HG02970 (cell line): ENCODE results near the gene CLEC10A.
"Not testable (repeated sequence)": the region's sequence is repeated elsewhere in the genome, so short reads cannot be mapped to it uniquely, and the experiment has no call there.

Source experiments
- ATAC-seq: cut with Tn5 transposase; IDR thresholded peaks from one replicate; pipeline ENCODE4 v1.9.1; 2021; ENCODE audit warnings: mild to moderate bottlenecking, moderate library complexity, moderate number of reproducible peaks; ENCODE audit not compliant: unreplicated experiment, low FRiP score

CLEC10A gene

DNA sequence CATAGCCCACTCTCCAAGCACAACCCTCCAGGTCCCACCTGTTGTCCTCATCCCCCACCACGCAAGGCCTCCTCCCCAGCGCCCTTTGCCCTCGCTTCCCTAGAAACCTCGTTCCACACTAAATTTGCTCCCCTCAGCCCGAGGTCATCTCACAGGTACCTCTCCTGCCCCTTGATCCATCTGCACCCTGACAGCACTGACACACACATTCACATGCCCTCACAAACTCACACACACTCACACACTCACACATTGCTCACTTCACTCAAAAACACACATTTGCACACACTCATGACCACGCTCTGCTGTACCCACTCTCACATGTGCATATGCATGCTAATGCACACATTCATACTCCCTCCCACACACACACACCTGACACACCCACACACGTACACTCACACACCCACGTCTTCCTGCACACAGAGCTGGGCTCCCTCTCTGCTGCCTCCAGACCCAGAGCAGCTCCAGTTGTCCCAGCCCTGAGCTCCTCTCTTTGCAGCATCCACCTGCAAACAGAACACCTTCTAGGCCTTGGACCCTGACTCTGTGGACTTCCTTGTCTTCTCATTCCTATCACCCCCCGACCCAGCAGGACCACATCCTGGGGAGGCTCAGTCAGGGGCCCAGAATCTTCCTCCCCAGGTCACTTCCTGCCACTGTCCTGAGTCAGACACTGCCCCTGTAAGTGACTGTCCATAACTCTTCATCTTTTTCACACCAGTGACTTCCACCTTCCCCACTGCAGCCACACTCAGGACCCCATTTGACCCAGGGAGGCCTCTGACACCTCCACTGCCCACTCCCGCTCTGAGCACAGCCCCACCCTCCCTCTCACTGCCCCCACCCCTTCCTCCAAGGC lies 29.6 kb upstream of the CLEC10A start:
- ATAC-seq: no peak

DNA sequence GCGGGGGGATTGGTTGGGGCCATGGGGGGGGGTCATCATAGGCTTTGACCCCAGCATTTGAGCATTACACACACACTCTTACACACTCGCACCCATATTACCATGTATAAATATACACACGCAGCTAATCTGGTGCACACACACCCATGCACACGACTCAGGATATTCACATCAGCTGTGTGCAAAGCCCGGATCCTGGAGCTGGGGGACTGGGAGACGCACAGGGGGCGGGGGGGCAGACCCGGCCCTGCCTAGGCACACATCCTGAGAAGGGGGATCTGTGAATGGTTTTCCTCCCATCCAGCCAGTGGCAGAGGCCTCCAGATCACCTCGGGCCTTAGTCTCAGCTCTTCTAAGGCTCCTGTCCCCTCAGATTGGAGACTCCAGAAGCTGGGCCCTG lies 28.9 kb upstream of the CLEC10A start:
- no peak for ATAC-seq

DNA sequence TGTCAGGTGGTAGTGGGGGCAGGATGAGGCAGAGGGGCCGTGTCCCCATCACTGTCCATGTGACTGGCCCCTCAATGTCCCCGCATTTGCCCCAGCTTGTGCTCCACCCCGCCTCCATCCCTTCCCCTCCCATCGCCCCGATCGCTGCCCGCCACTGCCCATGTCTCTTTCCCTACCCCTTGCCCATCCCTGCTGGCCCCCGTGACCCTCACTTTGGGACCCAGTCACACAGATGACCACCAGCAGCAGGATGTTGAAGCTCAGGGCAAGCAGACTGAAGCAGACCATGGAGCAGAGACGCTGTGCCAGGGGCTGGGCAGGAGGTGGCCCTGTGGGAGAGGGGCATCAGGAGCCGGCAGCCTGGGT lies 28.5 kb upstream of the CLEC10A start:
- ATAC-seq: no peak

DNA sequence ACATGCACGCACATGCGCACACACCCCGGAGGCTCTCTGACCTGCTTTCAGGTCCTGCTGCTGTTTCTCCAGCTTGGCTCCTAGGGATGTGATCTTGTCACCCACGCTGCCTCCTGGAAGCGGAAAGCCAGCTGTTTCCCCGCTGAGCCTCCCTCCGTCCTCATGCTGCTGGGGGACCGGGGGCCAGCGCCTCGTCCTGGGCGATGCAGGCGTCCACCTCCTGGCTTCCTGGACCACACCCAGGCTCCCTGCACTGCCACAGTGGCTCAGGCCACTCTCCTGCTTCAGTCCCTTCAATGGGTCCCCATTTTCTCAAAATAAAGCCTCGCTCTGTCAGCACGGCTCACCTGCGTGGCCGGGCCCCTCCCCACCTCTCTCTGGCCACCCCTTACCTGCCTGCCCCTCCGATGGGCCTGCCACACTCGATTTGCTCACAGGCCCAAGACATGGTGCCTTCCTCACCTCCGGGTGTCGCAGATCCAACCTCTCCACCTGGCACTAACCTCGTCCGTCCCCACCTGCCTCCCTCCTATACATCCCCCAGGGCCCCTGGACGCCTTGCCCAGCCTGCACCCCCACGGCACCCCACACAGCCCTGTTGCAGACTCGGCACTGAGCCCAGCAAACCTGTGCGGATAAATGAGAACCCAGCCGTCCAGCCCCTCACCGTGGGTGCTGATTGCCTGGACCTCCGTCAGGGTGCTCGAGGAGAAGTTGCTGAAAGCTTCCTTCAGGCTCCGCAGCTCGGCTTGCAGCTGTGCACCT lies 27.9 kb upstream of the CLEC10A start:
- ATAC-seq: no peak

DNA sequence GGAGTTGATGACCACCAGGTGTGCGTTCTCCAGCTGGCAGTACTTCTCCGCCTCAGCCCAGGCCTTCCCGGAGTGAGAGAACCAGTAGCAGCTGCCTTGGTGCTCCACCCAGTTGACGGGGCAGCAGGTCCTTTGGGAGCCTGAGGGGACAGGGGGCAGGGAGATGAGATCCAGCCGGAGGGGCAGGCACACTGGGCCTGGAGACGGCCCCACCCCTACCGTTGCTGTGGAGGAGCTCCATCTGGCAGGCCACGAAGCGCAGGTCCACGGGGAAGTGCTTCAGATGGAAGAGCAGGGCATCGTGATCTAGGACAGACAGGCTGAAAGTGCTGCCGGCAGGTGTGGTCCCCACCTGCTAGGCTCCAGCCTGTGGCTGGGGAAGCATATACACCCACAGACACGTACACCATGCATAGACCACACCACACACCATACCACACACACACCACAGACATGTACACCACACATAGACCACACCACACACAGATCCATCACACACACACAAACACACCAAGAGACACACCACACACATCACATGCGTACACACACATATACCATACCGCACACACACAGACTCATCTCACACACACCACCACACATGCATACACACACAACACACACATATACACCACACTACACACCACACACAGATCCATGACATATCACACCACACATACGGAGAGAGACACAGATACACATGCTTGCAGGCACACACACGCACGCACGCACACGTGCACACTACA lies 27.1 kb upstream of the CLEC10A start:
- no peak for ATAC-seq

DNA sequence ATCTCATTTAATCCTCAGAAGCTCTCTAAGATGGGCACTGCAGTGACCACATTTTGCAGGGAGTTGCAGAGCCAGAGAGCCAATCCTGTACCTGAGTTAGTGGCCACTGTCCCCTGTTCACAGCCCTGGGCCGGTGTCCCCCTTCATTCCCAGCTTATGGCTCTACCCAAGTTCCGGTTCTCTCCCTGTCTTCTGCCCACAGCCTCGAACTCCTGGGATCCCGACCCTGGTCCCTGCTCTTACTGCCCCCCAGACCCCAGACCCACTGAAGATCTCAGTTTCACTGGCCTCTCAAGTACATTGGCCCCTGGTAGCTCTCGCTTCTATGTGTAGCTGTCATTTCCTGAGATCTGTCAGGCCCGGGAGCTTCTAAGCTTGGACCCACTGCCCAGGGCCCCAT lies 22.4 kb upstream of the CLEC10A start:
- ATAC-seq: no peak

DNA sequence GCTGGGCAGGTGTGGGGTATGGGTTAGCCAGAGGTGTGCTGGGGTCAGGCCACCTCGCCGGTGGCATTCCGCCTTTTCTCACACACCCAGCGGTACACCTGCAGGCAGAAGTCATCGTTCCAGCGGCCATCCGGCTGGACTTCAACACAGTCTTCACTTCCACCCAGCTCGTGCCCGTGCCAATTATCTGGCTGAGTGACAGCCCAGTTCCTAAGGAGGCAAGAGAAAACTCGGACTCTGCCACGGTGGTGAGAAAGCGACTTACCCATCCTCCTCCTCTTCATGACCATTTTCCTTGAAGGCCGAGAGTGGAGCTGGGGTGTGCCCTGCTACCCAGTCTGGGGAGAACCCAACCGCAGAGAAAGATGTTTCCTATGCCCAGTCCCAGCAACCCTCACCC lies 21.5 kb upstream of the CLEC10A start:
- ATAC-seq: no peak

DNA sequence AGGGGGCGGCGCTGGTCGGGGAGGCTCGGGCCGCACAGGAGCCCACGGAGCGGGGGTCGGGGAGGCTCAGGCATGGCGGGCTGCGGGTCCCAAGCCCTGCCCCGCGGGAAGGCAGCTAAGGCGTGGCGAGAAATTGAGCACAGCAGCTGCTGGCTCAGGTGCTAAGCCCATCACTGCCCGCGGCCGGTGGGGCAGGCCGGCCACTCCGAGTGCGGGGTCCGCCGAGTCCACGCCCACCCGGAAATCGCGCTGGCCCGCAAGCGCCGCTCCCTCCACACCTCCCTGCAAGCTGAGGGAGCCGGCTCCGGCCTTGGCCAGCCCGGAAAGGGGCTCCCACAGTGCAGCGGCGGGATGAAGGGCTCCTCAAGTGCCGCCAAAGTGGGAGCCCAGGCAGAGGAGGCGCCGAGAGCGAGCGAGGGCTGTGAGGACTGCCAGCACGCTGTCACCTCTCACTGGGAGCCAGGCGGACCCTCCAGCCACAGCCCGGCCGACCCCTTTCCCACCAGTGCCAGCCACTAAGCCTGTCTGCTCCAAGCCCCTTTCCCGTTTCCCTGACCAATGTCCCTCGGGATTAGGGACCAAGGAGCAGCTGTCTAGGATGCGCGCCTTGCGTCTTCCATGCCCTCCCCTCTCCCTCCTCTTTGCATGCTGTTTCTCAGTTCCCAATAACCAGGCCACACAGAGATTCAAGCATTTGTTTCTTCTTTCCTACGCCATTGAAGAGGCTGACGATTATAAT lies 20.8 kb upstream of the CLEC10A start:
- ATAC-seq: not testable (repeated sequence)

DNA sequence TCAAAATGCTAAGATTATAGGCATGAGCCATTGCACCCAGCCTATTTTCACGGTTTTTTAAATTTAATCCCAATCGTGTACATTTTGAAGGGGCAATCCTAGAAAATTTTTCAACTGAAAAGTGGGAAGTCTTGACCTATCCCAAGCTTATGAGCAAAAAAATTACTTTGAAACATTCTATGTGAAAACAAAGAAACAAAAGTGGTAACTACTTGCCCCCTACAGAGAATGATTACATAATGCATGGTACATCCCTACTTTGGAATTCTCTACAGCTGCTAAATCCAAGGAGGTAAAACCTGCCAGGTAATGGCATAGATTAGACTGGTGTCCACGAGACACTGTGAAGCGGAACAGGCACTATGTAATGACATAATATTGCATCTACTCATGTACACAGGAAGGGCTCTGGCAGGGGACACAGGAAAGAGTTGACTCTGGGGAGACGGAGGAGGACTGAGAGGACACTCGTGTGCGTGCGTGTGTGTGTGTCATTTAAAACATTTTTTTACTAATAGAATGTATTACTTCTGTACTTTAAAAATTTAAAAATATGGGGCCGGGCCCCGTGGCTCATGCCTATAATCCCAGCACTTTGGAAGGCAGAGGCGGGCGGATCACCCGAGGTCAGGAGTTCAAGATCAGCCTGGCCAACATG lies 18.9 kb upstream of the CLEC10A start:
- no peak for ATAC-seq

DNA sequence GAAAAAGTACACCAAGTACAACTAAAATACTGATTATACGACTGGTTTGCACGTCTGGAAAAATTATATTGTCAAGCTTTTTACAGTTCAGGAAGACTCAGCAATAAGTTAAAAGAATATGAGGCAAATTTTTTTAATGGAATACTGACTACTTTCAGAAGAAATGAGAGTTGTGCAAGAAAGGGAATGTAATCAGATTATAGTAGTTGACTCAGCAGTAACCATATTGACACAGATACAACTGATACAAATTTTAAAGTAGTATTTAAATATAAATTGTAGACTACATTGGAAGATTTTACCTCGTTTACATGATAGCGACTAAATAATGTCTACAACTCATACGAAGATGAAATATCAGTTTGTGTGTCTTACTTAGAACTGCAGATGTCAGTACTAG lies 17.9 kb upstream of the CLEC10A start:
- ATAC-seq: no peak

DNA sequence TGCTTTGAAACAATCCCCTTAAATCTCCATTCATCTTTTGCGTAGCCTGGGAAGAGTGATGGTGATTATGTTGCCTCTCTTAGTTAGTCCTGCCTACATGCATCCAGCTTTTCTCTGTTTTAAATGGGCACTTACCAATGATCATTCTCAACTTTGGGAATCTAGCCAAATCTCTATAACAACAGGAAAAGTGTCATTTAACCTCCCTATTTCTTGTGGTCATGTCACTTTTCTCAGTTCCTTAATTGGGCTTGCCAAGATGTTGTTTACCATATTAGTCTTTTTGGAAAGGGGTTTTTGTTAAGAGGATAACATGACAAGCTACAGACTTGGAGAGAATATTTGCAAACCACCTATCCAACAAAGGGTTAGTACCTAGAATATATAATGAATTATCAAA lies 15.6 kb upstream of the CLEC10A start:
- ATAC-seq: no peak

DNA sequence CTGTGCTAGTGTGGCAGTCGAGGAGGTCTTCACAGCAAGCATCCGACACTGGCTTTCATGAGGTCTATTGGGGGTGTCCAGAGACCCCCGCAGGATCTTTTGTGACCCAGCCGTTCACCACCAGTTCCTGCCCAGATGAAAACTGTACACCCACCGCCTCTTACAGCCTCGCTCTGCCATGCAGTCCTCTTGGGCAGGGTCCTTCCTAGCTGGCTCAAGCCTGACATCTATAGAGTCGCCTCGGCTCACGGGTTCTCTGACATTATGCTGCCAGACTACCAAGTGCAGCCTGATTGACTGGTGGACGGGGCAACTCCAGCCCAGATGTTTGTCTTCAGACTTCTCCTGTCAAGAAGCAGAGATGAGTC lies 14.6 kb upstream of the CLEC10A start:
- ATAC-seq: no peak

DNA sequence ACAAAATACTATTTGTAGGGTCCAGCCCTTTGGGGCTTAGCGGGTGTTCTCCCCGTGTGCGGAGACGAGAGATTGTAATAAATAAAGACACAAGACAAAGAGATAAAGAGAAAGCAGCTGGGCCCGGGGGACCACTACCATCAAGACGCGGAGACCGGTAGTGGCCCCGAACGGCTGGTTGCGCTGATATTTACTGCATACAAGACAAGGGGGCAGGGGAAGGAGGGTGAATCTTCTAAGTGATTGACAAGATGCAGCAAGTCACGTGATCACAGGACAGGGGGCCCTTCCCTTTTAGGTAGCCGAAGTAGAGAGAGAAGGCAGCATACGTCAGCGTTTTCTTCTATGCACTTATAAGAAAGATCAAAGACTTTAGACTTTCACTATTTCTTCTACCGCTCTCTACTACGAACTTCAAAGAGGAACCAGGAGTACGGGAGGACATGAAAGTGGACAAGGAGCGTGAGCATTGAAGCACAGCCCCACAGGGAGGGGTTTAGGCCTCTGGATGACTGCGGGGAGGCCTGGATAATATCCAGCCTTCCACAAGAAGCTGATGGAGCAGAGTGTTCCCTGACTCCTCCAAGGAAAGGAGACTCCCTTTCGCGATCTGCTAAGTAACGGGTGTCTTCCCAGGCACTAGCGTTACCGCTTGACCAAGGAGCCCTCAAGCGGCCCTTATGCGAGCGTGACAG lies 11.4 kb upstream of the CLEC10A start:
- not testable (repeated sequence) for ATAC-seq

DNA sequence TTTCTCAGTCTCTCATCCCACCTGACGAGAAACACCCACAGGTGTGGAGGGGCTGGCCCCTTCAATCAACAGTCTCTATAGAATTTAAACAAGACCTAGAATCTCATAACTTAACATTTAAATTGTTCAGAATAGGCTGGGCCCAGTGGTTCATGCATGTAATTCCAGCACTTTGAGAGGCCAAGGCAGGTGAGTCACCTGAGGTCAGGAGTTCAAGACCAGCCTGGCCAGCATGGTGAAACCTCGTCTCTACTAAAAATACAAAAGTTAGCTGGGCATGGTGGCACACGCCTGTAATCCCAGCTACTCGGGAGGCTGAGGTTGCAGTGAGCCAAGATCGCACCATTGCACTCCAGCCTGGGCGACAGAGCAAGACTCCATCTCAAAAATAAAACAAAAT lies 9.5 kb upstream of the CLEC10A start:
- ATAC-seq: not testable (repeated sequence)

DNA sequence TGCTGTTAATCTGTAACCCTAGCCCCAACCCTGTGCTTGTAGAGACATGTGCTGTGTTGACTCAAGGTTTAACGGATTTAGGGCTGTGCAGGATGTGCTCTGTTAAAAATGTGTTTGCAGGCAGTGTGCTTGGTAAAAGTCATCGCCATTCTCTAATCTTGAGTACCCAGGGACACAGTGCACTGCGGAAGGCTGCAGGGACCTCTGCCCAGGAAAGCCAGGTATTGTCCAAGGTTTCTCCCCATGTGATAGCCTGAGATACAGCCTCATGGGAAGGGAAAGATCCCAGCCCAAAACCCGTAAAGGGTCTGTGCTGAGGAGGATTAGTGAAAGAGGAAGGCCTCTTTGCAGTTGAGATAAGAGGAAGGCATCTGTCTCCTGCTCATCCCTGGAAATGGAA lies 8.4 kb upstream of the CLEC10A start:
- ATAC-seq: not testable (repeated sequence)

DNA sequence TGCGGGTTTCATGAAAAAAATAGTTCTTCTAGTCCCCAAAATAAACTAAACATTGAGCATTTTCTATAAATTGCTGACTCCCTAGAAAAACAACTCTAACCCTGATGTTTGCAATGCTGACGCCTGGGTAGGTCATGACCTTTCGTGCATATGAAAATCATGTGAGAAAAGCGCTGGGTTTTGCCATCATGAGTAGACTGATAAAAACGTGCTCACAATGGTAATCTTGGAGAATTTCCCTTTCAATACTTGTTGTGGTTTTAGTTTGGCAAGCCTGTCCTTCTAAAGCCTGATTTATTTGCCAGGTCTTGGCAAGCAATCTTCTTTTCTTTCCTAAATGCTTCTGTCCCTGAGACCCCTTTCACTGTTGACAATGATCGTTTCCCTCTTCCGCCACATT lies 4.0 kb upstream of the CLEC10A start:
- ATAC-seq: no peak

DNA sequence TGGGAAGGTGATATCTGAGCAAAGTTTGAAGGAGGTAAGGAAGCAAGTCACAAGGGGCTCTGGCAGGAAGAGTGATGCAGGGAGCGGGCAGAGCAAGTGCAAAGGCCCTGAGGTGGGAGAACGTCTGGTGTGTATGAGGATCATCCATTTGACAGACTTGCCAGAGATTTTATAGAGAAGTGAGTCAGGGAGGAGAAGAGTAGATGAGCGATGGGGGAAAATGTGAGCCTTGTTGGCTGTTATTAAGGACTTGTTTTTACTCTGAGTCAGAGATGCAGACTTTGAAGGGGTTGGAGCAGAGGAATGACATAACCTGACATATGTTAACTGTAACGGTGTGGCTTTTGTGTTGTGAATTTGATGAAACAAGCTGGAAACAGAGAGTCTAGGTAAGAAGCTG lies 3.5 kb upstream of the CLEC10A start:
- no peak for ATAC-seq

DNA sequence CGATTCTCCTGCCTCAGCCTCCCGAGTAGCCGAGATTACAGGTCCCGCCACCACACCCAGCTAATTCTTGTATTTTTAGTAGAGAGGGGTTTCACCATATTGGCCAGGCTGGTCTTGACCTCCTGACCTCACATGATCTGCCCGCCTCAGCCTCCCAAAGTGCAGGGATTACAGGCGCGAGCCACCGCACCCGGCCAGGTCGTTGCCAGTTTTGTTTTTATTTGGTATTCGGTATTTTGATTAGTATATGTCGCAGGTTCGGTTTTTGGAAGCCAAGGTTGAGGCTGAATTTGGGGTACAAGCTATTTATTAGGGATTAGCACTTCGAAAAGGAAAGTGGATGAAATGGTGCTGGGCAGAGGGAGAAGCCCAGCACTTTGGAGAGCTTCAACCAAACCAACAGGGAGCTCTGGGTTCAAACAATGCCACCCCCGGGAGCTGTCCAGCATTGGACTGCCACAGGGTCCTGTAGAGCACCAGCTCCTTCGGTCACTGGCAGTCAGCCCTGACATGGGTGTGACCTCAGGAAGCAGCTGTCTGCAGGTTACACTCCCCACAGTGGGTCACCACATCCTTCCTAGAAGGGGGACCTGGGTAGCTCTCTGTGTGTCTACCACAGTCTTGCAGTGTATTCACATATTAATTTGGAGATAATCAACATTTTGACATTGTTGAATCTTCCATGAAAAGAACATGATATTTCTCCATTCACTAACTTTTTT lies 1.5 kb upstream of the CLEC10A start:
- ATAC-seq: no peak
